Neural cell (in vitro differentiated cells): Measurements from ENCODE around the gene SGMS2. TPM values are rescaled to one million over a fixed set of nuclear protein-coding genes. Genes with fewer than 3 reads are reported as not detected.

Source experiments
- H2AFZ ChIP-seq: fragments of 200-600, 300-800 bp; sonication (generic), shearing (Covaris generic); 2 replicates; pipeline ENCODE4 v1.6.0; 2014; ENCODE audit warnings: low read depth, mild to moderate bottlenecking, antibody characterized with exemption, low read length, moderate library complexity
- H3F3A ChIP-seq: fragments of 200-600 bp; shearing (Covaris generic); 2 replicates; pipeline ENCODE4 v1.6.1; 2016; ENCODE audit warnings: mild to moderate bottlenecking, moderate library complexity, mixed read lengths, antibody characterized with exemption, low read length; ENCODE audit not compliant: insufficient read depth, poor library complexity, severe bottlenecking
- H3K27ac ChIP-seq: fragments of 200-600, 300-800 bp; sonication (generic), shearing (Covaris generic); 2 replicates; pipeline ENCODE4 v1.5.1; 2014; ENCODE audit warnings: mild to moderate bottlenecking, low read length, moderate library complexity
- H3K27me3 ChIP-seq: fragments of 300-800, 200-600 bp; sonication (generic), shearing (Covaris generic); 2 replicates; pipeline ENCODE4 v1.6.0; 2014; ENCODE audit warnings: mild to moderate bottlenecking, low read depth, low read length, moderate library complexity; ENCODE audit not compliant: insufficient read depth
- H3K36me3 ChIP-seq: fragments of 300-800, 200-600 bp; sonication (generic), shearing (Covaris generic); 2 replicates; pipeline ENCODE4 v1.5.1; 2014; ENCODE audit warnings: mild to moderate bottlenecking, antibody characterized with exemption, low read length, moderate library complexity; ENCODE audit not compliant: insufficient read depth
- H3K4me2 ChIP-seq: fragments of 300-800, 200-600 bp; sonication (generic), shearing (Covaris generic); 2 replicates; pipeline ENCODE4 v1.6.0; 2014; ENCODE audit warnings: mild to moderate bottlenecking, low read length
- H3K4me3 ChIP-seq: fragments of 300-800, 200-600 bp; sonication (generic), shearing (Covaris generic); 2 replicates; pipeline ENCODE4 v1.5.1; 2014; ENCODE audit warnings: mild to moderate bottlenecking, low read length, moderate library complexity
- H3K79me2 ChIP-seq: fragments of 200-600 bp; shearing (Covaris generic); replicated peaks from 2 replicates; pipeline ENCODE4 v1.6.0; 2014; ENCODE audit warnings: mild to moderate bottlenecking, low read length, moderate library complexity; ENCODE audit not compliant: insufficient read depth
- H3K9ac ChIP-seq: fragments of 300-800, 200-600 bp; sonication (generic), shearing (Covaris generic); 2 replicates; pipeline ENCODE4 v1.6.1; 2016; ENCODE audit warnings: mild to moderate bottlenecking, low read length, mixed read lengths
- H3K9me2 ChIP-seq: fragments of 200-600 bp; shearing (Covaris generic); 2 replicates; pipeline ENCODE4 v1.6.1; 2016; ENCODE audit warnings: mild to moderate bottlenecking, low read length, mixed read lengths; ENCODE audit not compliant: insufficient read depth
- H3K9me3 ChIP-seq: fragments of 200-600, 300-800 bp; sonication (generic), shearing (Covaris generic); 2 replicates; pipeline ENCODE4 v1.6.1; 2016; ENCODE audit warnings: mild to moderate bottlenecking, mixed run types, low read length, moderate library complexity, mixed read lengths
- H4K20me1 ChIP-seq: fragments of 200-600 bp; shearing (Covaris generic); 2 replicates; pipeline ENCODE4 v1.6.1; 2016; ENCODE audit warnings: mild to moderate bottlenecking, mixed run types; ENCODE audit not compliant: insufficient read depth
- CTCF ChIP-seq: fragments of 450-650 bp; IDR thresholded peaks from 2 replicates; pipeline ENCODE4 v1.5.1; 2014; ENCODE audit warnings: antibody characterized with exemption, mild to moderate bottlenecking, moderate library complexity; ENCODE audit not compliant: poor library complexity, severe bottlenecking
- EP300 ChIP-seq: fragments of 450-650 bp; conservative IDR thresholded peaks from 2 replicates; pipeline ENCODE4 v1.6.1; 2014; ENCODE audit warnings: antibody characterized with exemption, mild to moderate bottlenecking, moderate library complexity; ENCODE audit not compliant: poor library complexity, severe bottlenecking
- EZH2 ChIP-seq: fragments of 200-600, 300-800 bp; shearing (Covaris generic), sonication (generic); IDR thresholded peaks from 2 replicates; pipeline ENCODE4 v1.6.1; 2014; ENCODE audit warnings: antibody characterized with exemption, low read length, borderline replicate concordance, mild to moderate bottlenecking; ENCODE audit not compliant: insufficient read depth, poor library complexity, severe bottlenecking
- MXI1 ChIP-seq: fragments of 450-650 bp; conservative IDR thresholded peaks from 2 replicates; pipeline ENCODE4 v1.6.1; 2014; ENCODE audit warnings: antibody characterized with exemption, mild to moderate bottlenecking; ENCODE audit not compliant: poor library complexity, severe bottlenecking
- POLR2AphosphoS5 ChIP-seq: IDR thresholded peaks from 2 replicates; pipeline ENCODE4 v1.6.1; 2012
- RAD21 ChIP-seq: fragments of 450-650 bp; conservative IDR thresholded peaks from 2 replicates; pipeline ENCODE4 v1.6.1; 2014; ENCODE audit warnings: antibody characterized with exemption, mild to moderate bottlenecking, moderate library complexity
- REST ChIP-seq: IDR thresholded peaks from 2 replicates; pipeline ENCODE4 v1.6.1; 2012; ENCODE audit warnings: borderline replicate concordance
- SMC3 ChIP-seq: fragments of 450-650 bp; conservative IDR thresholded peaks from 2 replicates; pipeline ENCODE4 v1.6.1; 2014; ENCODE audit warnings: antibody characterized with exemption, mild to moderate bottlenecking, moderate library complexity; ENCODE audit not compliant: poor library complexity
- TAF1 ChIP-seq: IDR thresholded peaks from 2 replicates; pipeline ENCODE4 v1.6.1; 2012; ENCODE audit warnings: low read depth
- polyA plus RNA-seq: library from polyadenylated mRNA; depleted of rRNA; stranded (reverse); fragments of >200 nt; gene quantifications from 2 replicates; pipeline ENCODE4 v1.2.3, GENCODE V29; 2014

The SGMS2 gene
- polyA plus RNA-seq, 1 donor from 2014 or later, result 0.15 TPM

GRCh38 chr4:107843391-107843790, 18.7 kb downstream of the SGMS2 start:
- Histone ChIP-seq H3K36me3 (no peaks in the 10 kb centered on the region), H3K4me3 (no peak overlapping the region), H3K27ac (no peak overlapping the region), H3K4me2 (no peak overlapping the region), H3K9me3 (no peaks in the 10 kb centered on the region), H3K9me2 (no peaks in the 10 kb centered on the region), H3K79me2 (no peaks in the 10 kb centered on the region), H3K9ac (no peak overlapping the region), H4K20me1 (no peaks in the 10 kb centered on the region), H3F3A (no peaks in the 10 kb centered on the region), H2AFZ (no peak overlapping the region), H3K27me3 (no peaks in the 10 kb centered on the region)
- no peak for TF ChIP-seq RAD21

GRCh38 chr4:107845681-107846080, 20.9 kb downstream of the SGMS2 start:
- Histone ChIP-seq H3K9me3 (no peaks in the 10 kb centered on the region), H3K79me2 (no peaks in the 10 kb centered on the region), H3K36me3 (no peaks in the 10 kb centered on the region), H3F3A (no peaks in the 10 kb centered on the region), H3K4me2 (no peak overlapping the region), H2AFZ (no peak overlapping the region), H3K9ac (no peak overlapping the region), H3K27me3 (no peaks in the 10 kb centered on the region), H4K20me1 (no peaks in the 10 kb centered on the region), H3K9me2 (no peaks in the 10 kb centered on the region), H3K4me3 (no peak overlapping the region), H3K27ac (no peak overlapping the region)
- no peak for TF ChIP-seq REST
- TF ChIP-seq MXI1, result no peak
- no peak for TF ChIP-seq CTCF
- TF ChIP-seq POLR2AphosphoS5, result no peak
- no peak for TF ChIP-seq SMC3
- no peak for TF ChIP-seq EP300
- no peak for TF ChIP-seq EZH2
- no peak for TF ChIP-seq TAF1

- Histone ChIP-seq H3K27me3 (no peaks in the 10 kb centered on the region), H3K36me3 (no peaks in the 10 kb centered on the region), H3K4me2 (no peak overlapping the region), H3F3A (no peaks in the 10 kb centered on the region), H2AFZ (no peak overlapping the region), H3K27ac (no peak overlapping the region), H4K20me1 (no peaks in the 10 kb centered on the region), H3K9ac (no peak overlapping the region), H3K9me3 (no peaks in the 10 kb centered on the region), H3K9me2 (no peaks in the 10 kb centered on the region), H3K79me2 (no peaks in the 10 kb centered on the region), H3K4me3 (no peak overlapping the region)
- no peak for TF ChIP-seq TAF1
- TF ChIP-seq SMC3, result no peak
- no peak for TF ChIP-seq CTCF
- TF ChIP-seq EZH2, result no peak
- TF ChIP-seq MXI1, result no peak
- TF ChIP-seq RAD21, result no peak
- TF ChIP-seq EP300, result no peak
- TF ChIP-seq POLR2AphosphoS5, result no peak
- no peak for TF ChIP-seq REST
These were observed 25.7 kb downstream of the SGMS2 start for GRCh38 chr4:107850438-107850837.
